GM23248 (cell line): ENCODE data around the gene MPST. TPM values are rescaled to one million over a fixed set of nuclear protein-coding genes. Genes with fewer than 3 reads are reported as not detected.

Experiments
- DNase-seq: peaks from one replicate; pipeline ENCODE4 v3.0.0-alpha.2; 2015
- H2AFZ ChIP-seq: fragments of 200-600 bp; sonication (generic); 2 replicates; pipeline ENCODE4 v1.6.1; 2016; ENCODE audit warnings: antibody characterized with exemption
- H3F3A ChIP-seq: fragments of 200-600 bp; sonication (generic); 2 replicates; pipeline ENCODE4 v1.6.1; 2016; ENCODE audit warnings: mild to moderate bottlenecking, antibody characterized with exemption, mixed run types; ENCODE audit not compliant: insufficient read depth
- H3K27ac ChIP-seq: fragments of 200-600 bp; sonication (generic); 2 replicates; pipeline ENCODE4 v1.5.1; 2016; ENCODE audit warnings: mild to moderate bottlenecking
- H3K27me3 ChIP-seq: fragments of 200-600 bp; sonication (generic); replicated peaks from 2 replicates; pipeline ENCODE4 v1.6.1; 2016; ENCODE audit warnings: mild to moderate bottlenecking; ENCODE audit not compliant: insufficient read depth
- H3K36me3 ChIP-seq: fragments of 200-600 bp; sonication (generic); 2 replicates; pipeline ENCODE4 v1.6.1; 2016; ENCODE audit warnings: low read depth, mild to moderate bottlenecking
- H3K4me1 ChIP-seq: fragments of 200-600 bp; sonication (generic); 2 replicates; pipeline ENCODE4 v1.6.1; 2016; ENCODE audit warnings: mild to moderate bottlenecking; ENCODE audit not compliant: insufficient read depth
- H3K4me2 ChIP-seq: fragments of 200-600 bp; sonication (generic); one replicate; pipeline ENCODE4 v1.6.1; 2016; ENCODE audit warnings: mild to moderate bottlenecking; ENCODE audit not compliant: unreplicated experiment
- H3K4me3 ChIP-seq: fragments of 200-600 bp; sonication (generic); 2 replicates; pipeline ENCODE4 v1.5.1; 2016; ENCODE audit warnings: mild to moderate bottlenecking
- H3K79me2 ChIP-seq: fragments of 200-600 bp; sonication (generic); 2 replicates; pipeline ENCODE4 v1.6.1; 2016; ENCODE audit warnings: mild to moderate bottlenecking; ENCODE audit not compliant: insufficient read depth
- H3K9ac ChIP-seq: fragments of 200-600 bp; sonication (generic); 2 replicates; pipeline ENCODE4 v1.6.1; 2016; ENCODE audit warnings: mild to moderate bottlenecking
- H3K9me2 ChIP-seq: fragments of 200-600 bp; sonication (generic); 2 replicates; pipeline ENCODE4 v1.6.1; 2016; ENCODE audit warnings: mixed run types, mild to moderate bottlenecking, moderate library complexity; ENCODE audit not compliant: insufficient read depth
- H3K9me3 ChIP-seq: fragments of 200-600 bp; sonication (generic); one replicate; pipeline ENCODE4 v1.6.1; 2017; ENCODE audit warnings: low read depth
- H4K20me1 ChIP-seq: fragments of 200-600 bp; sonication (generic); 2 replicates; pipeline ENCODE4 v1.6.0; 2016; ENCODE audit not compliant: insufficient read depth
- EZH2 ChIP-seq: fragments of 200-600 bp; sonication (generic); IDR thresholded peaks from 2 replicates; pipeline ENCODE4 v1.6.1; 2018; ENCODE audit warnings: antibody characterized with exemption, mild to moderate bottlenecking; ENCODE audit not compliant: insufficient read depth, poor library complexity, severe bottlenecking
- EZH2phosphoT487 ChIP-seq: fragments of 200-600 bp; sonication (generic); IDR thresholded peaks from 2 replicates; pipeline ENCODE4 v1.6.1; 2018; ENCODE audit warnings: antibody characterized with exemption, moderate library complexity, mild to moderate bottlenecking, low read depth; ENCODE audit not compliant: insufficient read depth
- WGBS, 2 experiments: methylation state at CpG; one replicate each; pipeline ENCODE4 v1.1.6; 2015 to 2017; ENCODE audit warnings: low lambda C conversion rate in 2 of 2, low coverage in 1 of 2; ENCODE audit errors: missing lambda C conversion rate in 2 of 2; 5-methylcytosine and 5-hydroxymethylcytosine counted together
- in situ Hi-C: fragments of 300-500 bp; cut with MboI; formaldehyde crosslinking; loops from 2 replicates; pipeline ENCODE4 v1.15.0; 2020
- polyA plus RNA-seq: library from polyadenylated mRNA; unstranded; fragments of >200 nt; fragmentation: Nextera tagmentation; extraction: Ambion mirVana; gene quantifications from 2 replicates; pipeline ENCODE4 v1.2.1, GENCODE V29; 2016
- total RNA-seq: library from RNA; depleted of rRNA; stranded (reverse); fragments of >200 nt; shearing (Covaris generic); gene quantifications from 2 replicates; pipeline ENCODE4 v1.2.3, GENCODE V29; 2014

Gene MPST
- total and polyA plus RNA-seq, 2 experiments from 2014 or later, result 48.5 to 72.0 TPM

GRCh38 chr22:37008365-37008764 is 11.2 kb upstream of the MPST start:
- Histone ChIP-seq H3K4me2 (no peak overlapping the region), H2AFZ (no peak overlapping the region), H3K27ac (no peak overlapping the region), H3K36me3 (no peaks in the 10 kb centered on the region), H3K27me3 (peaks cover 28% of the 10 kb centered on the region), H3F3A (no peaks in the 10 kb centered on the region), H3K9ac (no peak overlapping the region), H3K4me1 (no peaks in the 10 kb centered on the region), H3K9me3 (no peaks in the 10 kb centered on the region), H4K20me1 (no peaks in the 10 kb centered on the region), H3K9me2 (no peaks in the 10 kb centered on the region), H3K4me3 (no peak overlapping the region), H3K79me2 (no peaks in the 10 kb centered on the region)
- no peak for DNase-seq
- 56 to 62% methylated on average over 2 of the region's 2 CpGs for WGBS, 2 experiments
- in situ Hi-C loops, result no loop called here
- TF ChIP-seq EZH2, result no peak
- no peak for TF ChIP-seq EZH2phosphoT487

DNA sequence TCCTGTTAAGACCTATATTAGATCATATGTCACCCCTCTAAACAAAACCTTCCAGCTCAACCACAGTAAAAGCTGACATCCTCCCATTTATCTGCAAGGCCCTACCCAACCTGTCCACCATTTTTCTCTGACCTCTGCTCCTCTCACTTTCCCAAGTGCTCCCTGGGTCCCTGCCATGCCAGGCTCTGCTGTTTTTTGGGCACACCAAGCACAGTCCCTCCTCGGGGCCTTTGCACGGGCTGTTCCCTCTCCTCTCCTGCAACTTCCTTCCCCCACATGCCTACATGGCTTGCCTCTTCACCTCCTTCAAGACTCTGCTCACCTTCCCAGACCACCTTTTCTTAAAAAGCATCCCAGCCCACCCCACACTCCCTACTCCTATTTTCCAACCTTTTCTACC is 10.1 kb upstream of the MPST start:
- no peak overlapping the region for H3K4me2 ChIP-seq
- H3F3A ChIP-seq, result no peaks in the 10 kb centered on the region
- peaks cover 28% of the 10 kb centered on the region for H3K27me3 ChIP-seq
- TF ChIP-seq EZH2phosphoT487 (no peak), EZH2 (no peak)
- in situ Hi-C loops, result no loop called here
- no peaks in the 10 kb centered on the region for H3K36me3 ChIP-seq
- DNase-seq, result no peak
- no peak overlapping the region for H3K27ac ChIP-seq
- no peak overlapping the region for H3K4me3 ChIP-seq
- no peaks in the 10 kb centered on the region for H3K4me1 ChIP-seq
- no peaks in the 10 kb centered on the region for H3K9me2 ChIP-seq
- no peaks in the 10 kb centered on the region for H3K79me2 ChIP-seq
- H4K20me1 ChIP-seq, result no peaks in the 10 kb centered on the region
- 74 to 81% methylated on average over 2 of the region's 2 CpGs for WGBS, 2 experiments
- no peak overlapping the region for H2AFZ ChIP-seq
- H3K9me3 ChIP-seq, result no peaks in the 10 kb centered on the region
- no peak overlapping the region for H3K9ac ChIP-seq

GRCh38 chr22:37010174-37010573 is 9.4 kb upstream of the MPST start:
- H3F3A ChIP-seq, result no peaks in the 10 kb centered on the region
- peaks cover 26% of the 10 kb centered on the region for H3K27me3 ChIP-seq
- no peak overlapping the region for H3K27ac ChIP-seq
- no peak overlapping the region for H3K4me2 ChIP-seq
- TF ChIP-seq EZH2 (no peak), EZH2phosphoT487 (no peak)
- H3K9ac ChIP-seq, result no peak overlapping the region
- no peak for DNase-seq
- H3K36me3 ChIP-seq, result no peaks in the 10 kb centered on the region
- no peak overlapping the region for H3K4me3 ChIP-seq
- in situ Hi-C loops, result no loop called here
- H3K9me2 ChIP-seq, result no peaks in the 10 kb centered on the region
- no peaks in the 10 kb centered on the region for H4K20me1 ChIP-seq
- no peaks in the 10 kb centered on the region for H3K4me1 ChIP-seq
- no peak overlapping the region for H2AFZ ChIP-seq
- no peaks in the 10 kb centered on the region for H3K9me3 ChIP-seq
- no peaks in the 10 kb centered on the region for H3K79me2 ChIP-seq
- WGBS, 2 experiments, result 54 to 65% methylated on average over 4 of the region's 4 CpGs

DNA sequence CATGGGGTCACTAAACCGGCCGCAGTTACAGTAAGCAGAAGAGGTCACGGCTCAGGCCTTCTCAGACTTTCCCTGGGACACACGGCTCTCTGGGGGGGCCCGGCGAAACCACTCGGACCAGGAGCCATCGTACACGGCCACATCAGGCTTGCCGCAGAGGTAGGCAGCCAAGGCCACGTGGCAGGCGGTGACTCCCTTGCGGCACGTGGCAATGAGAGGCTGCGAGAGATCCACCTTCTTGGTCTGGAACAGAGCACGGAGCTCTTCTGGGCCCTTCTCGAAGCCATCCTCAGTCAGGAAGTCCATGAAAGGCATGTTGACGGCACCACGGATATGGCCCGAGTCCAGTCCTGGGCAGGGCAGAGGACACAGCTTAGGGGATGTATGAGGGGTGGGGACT is 8.6 kb upstream of the MPST start:
- 89 to 90% methylated on average over 20 of the region's 20 CpGs for WGBS, 2 experiments
- DNase-seq, result no peak
- Histone ChIP-seq H3K9ac (no peak overlapping the region), H3K9me2 (no peaks in the 10 kb centered on the region), H2AFZ (no peak overlapping the region), H3F3A (no peaks in the 10 kb centered on the region), H3K27ac (no peak overlapping the region), H3K79me2 (no peaks in the 10 kb centered on the region), H3K4me2 (no peak overlapping the region), H3K4me1 (no peaks in the 10 kb centered on the region), H3K27me3 (peaks cover 18% of the 10 kb centered on the region), H3K4me3 (no peak overlapping the region), H3K36me3 (no peaks in the 10 kb centered on the region), H4K20me1 (no peaks in the 10 kb centered on the region), H3K9me3 (no peaks in the 10 kb centered on the region)
- in situ Hi-C loops, result no loop called here
- TF ChIP-seq EZH2 (no peak), EZH2phosphoT487 (no peak)

- no peak overlapping the region for H3K9ac ChIP-seq
- WGBS, 2 experiments, result 89% methylated on average over 3 of the region's 3 CpGs
Measured at GRCh38 chr22:37011472-37011871, 8.1 kb upstream of the MPST start.

More at GRCh38 chr22:37011472-37011871, 8.1 kb upstream of the MPST start:
- H3K27me3 ChIP-seq, result peaks cover 14% of the 10 kb centered on the region; the same call in 1 of the 2 replicates
- DNase-seq, result no peak
- no peaks in the 10 kb centered on the region for H3K4me1 ChIP-seq
- no peaks in the 10 kb centered on the region for H3F3A ChIP-seq
- no peak overlapping the region for H2AFZ ChIP-seq
- H3K27ac ChIP-seq, result no peak overlapping the region
- no peak overlapping the region for H3K4me2 ChIP-seq
- in situ Hi-C loops, result no loop called here
- no peaks in the 10 kb centered on the region for H3K9me2 ChIP-seq
- no peaks in the 10 kb centered on the region for H4K20me1 ChIP-seq
- H3K79me2 ChIP-seq, result no peaks in the 10 kb centered on the region
- no peak for TF ChIP-seq EZH2
- TF ChIP-seq EZH2phosphoT487, result no peak
- H3K4me3 ChIP-seq, result no peak overlapping the region
- no peaks in the 10 kb centered on the region for H3K36me3 ChIP-seq
- no peaks in the 10 kb centered on the region for H3K9me3 ChIP-seq
